GM23338 (cell line): ENCODE data around the gene PTPRN2. TPM values are rescaled to one million over a fixed set of nuclear protein-coding genes. Genes with fewer than 3 reads are reported as not detected.

ENCODE experiments used
- ATAC-seq: fragments of 200-7000 bp; cut with Tn5 transposase; 3 replicates; pipeline ENCODE4 v1.9.1; 2020
- DNase-seq: peaks from one replicate; pipeline ENCODE4 v3.0.0-alpha.2; 2015; ENCODE audit warnings: low spot score
- H2AFZ ChIP-seq: fragments of 200-600 bp; sonication (generic); 2 replicates; pipeline ENCODE4 v1.8.0; 2016; ENCODE audit warnings: antibody characterized with exemption, mild to moderate bottlenecking, moderate library complexity
- H3F3A ChIP-seq: fragments of 200-600 bp; sonication (generic); replicated peaks from 2 replicates; pipeline ENCODE4 v1.8.0; 2017; ENCODE audit warnings: antibody characterized with exemption, mixed run types, low read depth
- H3K27ac ChIP-seq: fragments of 200-600 bp; sonication (generic); 2 replicates; pipeline ENCODE4 v1.6.1; 2016; ENCODE audit warnings: low read depth
- H3K27me3 ChIP-seq: fragments of 200-600 bp; sonication (generic); 2 replicates; pipeline ENCODE4 v1.8.0; 2016; ENCODE audit warnings: mild to moderate bottlenecking, mixed run types, moderate library complexity; ENCODE audit not compliant: insufficient read depth
- H3K36me3 ChIP-seq: fragments of 200-600 bp; sonication (generic); 2 replicates; pipeline ENCODE4 v1.8.0; 2016; ENCODE audit warnings: mild to moderate bottlenecking; ENCODE audit not compliant: insufficient read depth
- H3K4me1 ChIP-seq: fragments of 200-600 bp; sonication (generic); 2 replicates; pipeline ENCODE4 v1.8.0; 2016; ENCODE audit warnings: mild to moderate bottlenecking, moderate library complexity; ENCODE audit not compliant: insufficient read depth
- H3K4me2 ChIP-seq: fragments of 200-600 bp; sonication (generic); 2 replicates; pipeline ENCODE4 v1.7.1; 2017; ENCODE audit warnings: mixed run types
- H3K4me3 ChIP-seq: fragments of 200-600 bp; sonication (generic); 2 replicates; pipeline ENCODE4 v1.6.1; 2016; ENCODE audit warnings: mixed run types
- H3K79me2 ChIP-seq: fragments of 200-600 bp; sonication (generic); replicated peaks from 2 replicates; pipeline ENCODE4 v1.8.0; 2017; ENCODE audit warnings: mild to moderate bottlenecking; ENCODE audit not compliant: insufficient read depth
- H3K9me2 ChIP-seq: fragments of 200-600 bp; sonication (generic); 2 replicates; pipeline ENCODE4 v1.8.0; 2017; ENCODE audit not compliant: insufficient read depth
- H4K20me1 ChIP-seq: fragments of 200-600 bp; sonication (generic); replicated peaks from 2 replicates; pipeline ENCODE4 v1.8.0; 2017; ENCODE audit warnings: mild to moderate bottlenecking; ENCODE audit not compliant: insufficient read depth
- H3K27ac Mint-ChIP-seq: 2 replicates; pipeline ENCODE4 v1.8.0; 2020; ENCODE audit warnings: inconsistent platforms, mild to moderate bottlenecking, moderate library complexity, mixed read lengths
- H3K27me3 Mint-ChIP-seq: 3 replicates; pipeline ENCODE4 v1.8.0; 2022; ENCODE audit warnings: low read depth, mild to moderate bottlenecking, moderate library complexity, mixed read lengths, inconsistent platforms; ENCODE audit not compliant: insufficient read depth, poor library complexity
- H3K36me3 Mint-ChIP-seq: 3 replicates; pipeline ENCODE4 v1.8.0; 2021; ENCODE audit warnings: low read depth, mild to moderate bottlenecking, inconsistent platforms, moderate library complexity, mixed read lengths
- H3K4me1 Mint-ChIP-seq: 3 replicates; pipeline ENCODE4 v1.8.0; 2020; ENCODE audit warnings: mild to moderate bottlenecking, inconsistent platforms, mixed read lengths
- H3K4me3 Mint-ChIP-seq: 3 replicates; pipeline ENCODE4 v1.8.0; 2021; ENCODE audit warnings: moderate library complexity, mild to moderate bottlenecking, inconsistent platforms, mixed read lengths
- H3K9me3 Mint-ChIP-seq: 3 replicates; pipeline ENCODE4 v1.8.0; 2020; ENCODE audit warnings: moderate library complexity, mild to moderate bottlenecking, inconsistent platforms, mixed read lengths
- CTCF ChIP-seq, 2 experiments: fragments of 200-600 bp in 1 of 2; sonication (generic) in 1 of 2; conservative IDR thresholded peaks; 2 replicates each; pipeline versions ENCODE4 v1.5.1 to v1.6.1; 2016 to 2017; ENCODE audit warnings: antibody characterized with exemption in 2 of 2, low read depth in 2 of 2, mild to moderate bottlenecking in 2 of 2, moderate library complexity in 1 of 2
- ETS1 ChIP-seq: IDR thresholded peaks from 2 replicates; pipeline ENCODE4 v1.6.1; 2016; ENCODE audit warnings: antibody characterized with exemption
- EZH2phosphoT487 ChIP-seq: fragments of 200-600 bp; sonication (generic); IDR thresholded peaks from one replicate; pipeline ENCODE4 v1.8.1; 2018; ENCODE audit warnings: antibody characterized with exemption; ENCODE audit not compliant: unreplicated experiment
- JUNB ChIP-seq: IDR thresholded peaks from one replicate; pipeline ENCODE4 v1.6.1; 2016; ENCODE audit warnings: antibody characterized with exemption; ENCODE audit not compliant: unreplicated experiment
- NANOG ChIP-seq: IDR thresholded peaks from 2 replicates; pipeline ENCODE4 v1.6.1; 2016; ENCODE audit warnings: antibody characterized with exemption, borderline replicate concordance
- POLR2AphosphoS5 ChIP-seq: IDR thresholded peaks from 2 replicates; pipeline ENCODE4 v1.6.1; 2016; ENCODE audit warnings: antibody characterized with exemption, low read depth
- REST ChIP-seq: IDR thresholded peaks from one replicate; pipeline ENCODE4 v1.6.1; 2018; ENCODE audit warnings: antibody characterized with exemption; ENCODE audit not compliant: unreplicated experiment
- STAT1 ChIP-seq: IDR thresholded peaks from one replicate; pipeline ENCODE4 v1.6.1; 2016; ENCODE audit warnings: antibody characterized with exemption; ENCODE audit not compliant: unreplicated experiment
- ZNF331 ChIP-seq: fragments of 250-450 bp; sonication (Bioruptor Pico); IDR thresholded peaks from 2 replicates; pipeline ENCODE4 v1.5.0; 2020; ENCODE audit warnings: low read depth, mild to moderate bottlenecking, moderate library complexity
- ZNF462 ChIP-seq: fragments of 250-450 bp; sonication (Bioruptor Pico); IDR thresholded peaks from 2 replicates; pipeline ENCODE4 v1.5.0; 2020; ENCODE audit warnings: mild to moderate bottlenecking, moderate library complexity
- polyA plus RNA-seq: library from polyadenylated mRNA; unstranded; fragments of >200 nt; fragmentation: Nextera tagmentation; extraction: Ambion mirVana; gene quantifications from 2 replicates; pipeline ENCODE4 v1.2.1, GENCODE V29; 2016
- total RNA-seq: library from RNA; depleted of rRNA; stranded (reverse); fragments of >200 nt; shearing (Covaris generic); gene quantifications from 2 replicates; pipeline ENCODE4 v1.2.3, GENCODE V29; 2014

The PTPRN2 gene
- total and polyA plus RNA-seq, 2 experiments from 2014 or later, result 0.87 to 4.0 TPM

- TF ChIP-seq ZNF462 (CRISPR knock-in tag) (no peak), POLR2AphosphoS5 (no peak), NANOG (no peak), EZH2phosphoT487 (no peak), ETS1 (no peak), CTCF (conservative IDR thresholded peaks at IDR 0.05; ENCODE audit: low read depth in 2 of 2) (no peak)
Observed at GRCh38 chr7:158266426-158266816, 321.2 kb downstream of the PTPRN2 start (continued).

- Histone ChIP-seq H3K9me2 (no peaks in the 10 kb centered on the region), H2AFZ (no peak overlapping the region), H3K36me3 (peaks cover 7% of the 10 kb centered on the region; the same call in 1 of the 2 replicates), H3K79me2 (no peaks in the 10 kb centered on the region), H3K4me1 (no peaks in the 10 kb centered on the region), H3K27me3 (no peaks in the 10 kb centered on the region), H3K4me2 (no peak overlapping the region), H4K20me1 (no peaks in the 10 kb centered on the region), H3K27ac (no peak overlapping the region), H3F3A (peaks cover 8% of the 10 kb centered on the region), H3K4me3 (no peak overlapping the region)
- peaks cover 6% of the 10 kb centered on the region for H3K27me3 Mint-ChIP-seq
- H3K9me3 Mint-ChIP-seq, result peaks cover 45% of the 10 kb centered on the region
- DNase-seq (no peak), ATAC-seq (no peak)
- H3K4me3 Mint-ChIP-seq, result no peak overlapping the region
- H3K4me1 Mint-ChIP-seq, result no peaks in the 10 kb centered on the region
- H3K27ac Mint-ChIP-seq, result no peak overlapping the region
- H3K36me3 Mint-ChIP-seq, result peaks cover 45% of the 10 kb centered on the region
- no peak for TF ChIP-seq STAT1
- no peak for TF ChIP-seq JUNB
- no peak for TF ChIP-seq NANOG
- no peak for TF ChIP-seq ZNF331
- TF ChIP-seq REST, result no peak
- no peak for TF ChIP-seq CTCF (conservative IDR thresholded peaks at IDR 0.05; ENCODE audit: low read depth in 2 of 2)
- TF ChIP-seq EZH2phosphoT487, result no peak
Observed at GRCh38 chr7:158265743-158266080, 321.9 kb downstream of the PTPRN2 start.
